OCI-LY7 (cell line): Measurements from ENCODE around the gene PRKAB1.

ENCODE experiments used
- CTCF ChIP-seq: fragments of 200-600 bp; sonication (generic); conservative IDR thresholded peaks from 2 replicates; pipeline ENCODE4 v1.5.1; 2014; ENCODE audit warnings: mild to moderate bottlenecking, antibody characterized with exemption, low read length, moderate library complexity, mixed read lengths
- EZH2phosphoT487 ChIP-seq: fragments of 200-600 bp; sonication (generic); IDR thresholded peaks from 2 replicates; pipeline ENCODE4 v1.6.1; 2018; ENCODE audit warnings: low read depth, borderline replicate concordance, mild to moderate bottlenecking, mixed run types, antibody characterized with exemption, low read length, moderate library complexity, mixed read lengths

- no peak for TF ChIP-seq EZH2phosphoT487
- TF ChIP-seq CTCF: no peak
Measured at GRCh38 chr12:119682639-119683252, 14.8 kb downstream of the PRKAB1 start.
